SK-N-MC (cell line): ENCODE results near the gene AMH.

ENCODE experiments used
- EZH2 ChIP-seq: fragments of 200-600 bp; sonication (generic); IDR thresholded peaks from one replicate; pipeline ENCODE4 v1.6.1; 2017; ENCODE audit warnings: antibody characterized with exemption
- FOXP2 ChIP-seq: optimal IDR thresholded peaks from 2 replicates; pipeline ENCODE3; 2011; ENCODE audit warnings: mild to moderate bottlenecking, moderate library complexity; ENCODE audit not compliant: insufficient read depth; ENCODE audit errors: extremely low read length, control extremely low read depth
- POLR2AphosphoS5 ChIP-seq: IDR thresholded peaks from 2 replicates; pipeline ENCODE4 v1.6.1; 2012; ENCODE audit warnings: mild to moderate bottlenecking, low read depth, low read length, borderline replicate concordance

DNA sequence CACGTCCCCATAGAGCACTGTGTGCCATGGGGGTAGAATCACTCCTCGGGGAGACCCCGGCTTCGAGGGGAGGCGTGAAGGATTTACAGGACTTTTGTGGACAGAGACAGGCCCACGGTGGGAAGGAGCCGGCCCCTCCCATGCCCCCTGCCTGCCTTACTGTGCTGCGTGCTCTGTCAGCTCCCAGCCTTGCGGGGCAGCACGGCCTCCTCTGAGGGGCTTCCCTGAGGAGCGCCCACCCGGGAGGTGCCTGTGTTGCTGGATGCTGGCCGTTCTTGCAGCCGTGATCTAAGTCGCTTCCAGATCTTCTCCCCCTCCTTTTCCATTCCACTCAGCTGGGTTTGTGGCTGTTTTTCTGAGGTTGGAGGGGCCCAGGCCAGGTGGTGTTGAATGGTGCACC, 42.1 kb upstream of the AMH start:
- TF ChIP-seq POLR2AphosphoS5 (no peak), EZH2 (no peak), FOXP2 (no peak)
